GM12878 (cell line): ENCODE data around the gene MGAT5.

Experiments used
- ATF7 ChIP-seq: fragments of 450-650 bp; IDR thresholded peaks from 2 replicates; pipeline ENCODE4 v1.6.1; 2016; ENCODE audit warnings: low read depth, mild to moderate bottlenecking
- CHD2 ChIP-seq: IDR thresholded peaks from 2 replicates; pipeline ENCODE4 v1.6.1; 2011; ENCODE audit warnings: low read depth, low read length, improper control_type of control experiment, borderline replicate concordance
- POLR2A ChIP-seq: IDR thresholded peaks from 2 replicates; pipeline ENCODE4 v1.6.1; 2011; ENCODE audit warnings: low read depth, mild to moderate bottlenecking, low read length
- TCF3 ChIP-seq: IDR thresholded peaks from 2 replicates; pipeline ENCODE4 v1.6.1; 2012; ENCODE audit warnings: low read depth, mild to moderate bottlenecking, low read length, borderline replicate concordance; ENCODE audit not compliant: insufficient read depth
- TF ChIP-seq, protein P1 (sequence below), 3 experiments: IDR thresholded peaks in 2 of 3; conservative IDR thresholded peaks in 1 of 3; 2 replicates each; pipeline ENCODE4 v1.5.1; 2011; ENCODE audit warnings: low read depth in 3 of 3, low read length in 3 of 3, mild to moderate bottlenecking in 3 of 3, control low read depth in 2 of 3, moderate library complexity in 2 of 3, inconsistent platforms in 1 of 3, mixed read lengths in 1 of 3; ENCODE audit not compliant: control insufficient read depth in 2 of 3, insufficient read depth in 1 of 3; ENCODE audit errors: extremely low read depth in 1 of 3
- TF ChIP-seq, protein P2 (sequence below): IDR thresholded peaks from 2 replicates; pipeline ENCODE4 v1.6.1; 2012; ENCODE audit warnings: low read depth, low read length, improper control_type of control experiment
- TF ChIP-seq, protein P3 (sequence below): fragments of 450-650 bp; IDR thresholded peaks from 2 replicates; pipeline ENCODE4 v1.6.1; 2014; ENCODE audit warnings: mild to moderate bottlenecking

- TF ChIP-seq ATF7 (peak; percentile 43; the same call in 1 of the 2 replicates), POLR2A (no peak), CHD2 (no peak), TCF3 (no peak)
- TF ChIP-seq, protein P1, sequence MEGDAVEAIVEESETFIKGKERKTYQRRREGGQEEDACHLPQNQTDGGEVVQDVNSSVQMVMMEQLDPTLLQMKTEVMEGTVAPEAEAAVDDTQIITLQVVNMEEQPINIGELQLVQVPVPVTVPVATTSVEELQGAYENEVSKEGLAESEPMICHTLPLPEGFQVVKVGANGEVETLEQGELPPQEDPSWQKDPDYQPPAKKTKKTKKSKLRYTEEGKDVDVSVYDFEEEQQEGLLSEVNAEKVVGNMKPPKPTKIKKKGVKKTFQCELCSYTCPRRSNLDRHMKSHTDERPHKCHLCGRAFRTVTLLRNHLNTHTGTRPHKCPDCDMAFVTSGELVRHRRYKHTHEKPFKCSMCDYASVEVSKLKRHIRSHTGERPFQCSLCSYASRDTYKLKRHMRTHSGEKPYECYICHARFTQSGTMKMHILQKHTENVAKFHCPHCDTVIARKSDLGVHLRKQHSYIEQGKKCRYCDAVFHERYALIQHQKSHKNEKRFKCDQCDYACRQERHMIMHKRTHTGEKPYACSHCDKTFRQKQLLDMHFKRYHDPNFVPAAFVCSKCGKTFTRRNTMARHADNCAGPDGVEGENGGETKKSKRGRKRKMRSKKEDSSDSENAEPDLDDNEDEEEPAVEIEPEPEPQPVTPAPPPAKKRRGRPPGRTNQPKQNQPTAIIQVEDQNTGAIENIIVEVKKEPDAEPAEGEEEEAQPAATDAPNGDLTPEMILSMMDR (IDR thresholded peaks at IDR 0.05 in 2 of 3, conservative IDR thresholded peaks at IDR 0.05 in 1 of 3; ENCODE audit: control insufficient read depth in 2 of 3, extremely low read depth in 1 of 3, insufficient read depth in 1 of 3, low read depth in 3 of 3, low read length in 3 of 3): no peak
- TF ChIP-seq, protein P2, sequence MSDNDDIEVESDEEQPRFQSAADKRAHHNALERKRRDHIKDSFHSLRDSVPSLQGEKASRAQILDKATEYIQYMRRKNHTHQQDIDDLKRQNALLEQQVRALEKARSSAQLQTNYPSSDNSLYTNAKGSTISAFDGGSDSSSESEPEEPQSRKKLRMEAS: no peak
- TF ChIP-seq, protein P3, sequence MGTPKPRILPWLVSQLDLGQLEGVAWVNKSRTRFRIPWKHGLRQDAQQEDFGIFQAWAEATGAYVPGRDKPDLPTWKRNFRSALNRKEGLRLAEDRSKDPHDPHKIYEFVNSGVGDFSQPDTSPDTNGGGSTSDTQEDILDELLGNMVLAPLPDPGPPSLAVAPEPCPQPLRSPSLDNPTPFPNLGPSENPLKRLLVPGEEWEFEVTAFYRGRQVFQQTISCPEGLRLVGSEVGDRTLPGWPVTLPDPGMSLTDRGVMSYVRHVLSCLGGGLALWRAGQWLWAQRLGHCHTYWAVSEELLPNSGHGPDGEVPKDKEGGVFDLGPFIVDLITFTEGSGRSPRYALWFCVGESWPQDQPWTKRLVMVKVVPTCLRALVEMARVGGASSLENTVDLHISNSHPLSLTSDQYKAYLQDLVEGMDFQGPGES: no peak
These were observed 4.1 kb upstream of the MGAT5 start for GRCh38 chr2:134249755-134250154.
